Tibial artery (tissue), 4 donors: ENCODE results near the gene PRDM16.

Experiments
- DNase-seq, 2 donors: peaks; one replicate each; pipeline ENCODE4 v3.0.0-alpha.2; 2019
- H3K27ac ChIP-seq, 2 donors: fragments of 200-600 bp; sonication (generic) in 1 of 2; 1 replicate in 1 of 2; 2 replicates in 1 of 2; pipeline ENCODE4 v1.5.1; 2018 to 2019; ENCODE audit warnings: mild to moderate bottlenecking in 1 of 2
- H3K27me3 ChIP-seq, 2 donors: fragments of 200-600 bp; sonication (generic) in 1 of 2; one replicate each; pipeline versions ENCODE4 v1.5.1 to v1.6.0; 2016 to 2019
- H3K36me3 ChIP-seq, 3 donors: fragments of 200-600 bp; sonication (generic) in 2 of 3; one replicate each; pipeline ENCODE4 v1.5.1; 2016 to 2019; ENCODE audit warnings: mild to moderate bottlenecking in 2 of 3
- H3K4me1 ChIP-seq, 4 donors: fragments of 200-600 bp; sonication (generic) in 2 of 4; 1 replicate in 3 of 4; 2 replicates in 1 of 4; pipeline ENCODE4 v1.5.1; 2016 to 2019
- H3K4me3 ChIP-seq, 2 donors: fragments of 200-600 bp; sonication (generic) in 1 of 2; 1 replicate in 1 of 2; 2 replicates in 1 of 2; pipeline ENCODE4 v1.5.1; 2018 to 2019; ENCODE audit warnings: mild to moderate bottlenecking in 2 of 2
- H3K9me3 ChIP-seq, 3 donors: fragments of 200-600 bp; sonication (generic) in 1 of 3; one replicate each; pipeline ENCODE4 v1.5.1; 2016 to 2019
- CTCF ChIP-seq, 2 experiments: fragments of 200-600 bp in 1 of 2; fragments of 450-650 bp in 1 of 2; IDR thresholded peaks; one replicate each; pipeline ENCODE4 v1.5.1; 2017 to 2019; ENCODE audit warnings: antibody characterized with exemption in 2 of 2, mild to moderate bottlenecking in 1 of 2, moderate library complexity in 1 of 2
- intact Hi-C: fragments of 100-400 bp; cut with DNase I; formaldehyde crosslinking; loops from one replicate; pipeline ENCODE4 v1.15.0; 2023; ENCODE audit warnings: low total_unique reads

Gene PRDM16

DNA sequence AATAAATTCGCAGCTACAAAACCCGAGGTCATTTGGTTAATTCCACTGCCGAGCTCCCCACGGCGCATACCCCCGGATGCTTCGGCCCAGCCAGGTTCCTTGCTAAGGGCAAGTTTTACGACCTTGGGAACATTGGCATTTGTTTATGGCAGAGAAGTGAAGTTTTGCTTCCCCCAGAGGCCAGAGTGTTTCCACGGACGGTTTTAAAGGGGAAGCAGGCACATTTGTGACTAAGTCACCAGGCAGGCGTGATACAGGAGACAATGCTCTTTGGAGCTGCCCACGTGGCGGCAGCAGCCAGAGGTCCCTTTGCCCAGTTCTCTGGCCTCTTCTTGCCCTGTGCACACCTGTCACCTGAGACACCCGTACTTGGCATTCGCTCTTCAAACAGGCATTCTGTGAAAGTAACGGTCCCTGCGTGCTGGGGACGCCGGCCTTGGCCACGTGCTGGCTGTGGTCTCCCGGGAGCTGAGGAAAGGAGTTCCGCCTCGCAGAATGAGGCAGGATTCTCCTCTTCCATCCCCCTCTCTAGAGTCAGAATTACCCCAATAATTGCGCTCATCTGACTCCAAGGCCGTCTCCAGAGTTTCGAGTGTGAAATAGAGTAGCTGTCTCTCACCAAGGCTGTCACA, 138.3 kb downstream of the PRDM16 start:
- peak in 1 of 2 donors; percentile 83 for DNase-seq
- intact Hi-C loops, result loop anchor here (5.0 kb wide), 1 partner anchor 105 kb away; no protein-coding TSS in a partner anchor
- Histone ChIP-seq H3K27me3 (no peaks in the 10 kb centered on the region), H3K4me3 (peak overlapping the region in 1 of 2 donors; percentile 34), H3K4me1 (peaks cover 6 to 71% (median 46%) of the 10 kb centered on the region in 4 donors), H3K9me3 (no peaks in the 10 kb centered on the region), H3K36me3 (no peaks in the 10 kb centered on the region), H3K27ac (peak overlapping the region; percentile 91 to 98)
- TF ChIP-seq CTCF (IDR thresholded peaks at IDR 0.05), result peak in 1 of 2 experiments; percentile 16

DNA sequence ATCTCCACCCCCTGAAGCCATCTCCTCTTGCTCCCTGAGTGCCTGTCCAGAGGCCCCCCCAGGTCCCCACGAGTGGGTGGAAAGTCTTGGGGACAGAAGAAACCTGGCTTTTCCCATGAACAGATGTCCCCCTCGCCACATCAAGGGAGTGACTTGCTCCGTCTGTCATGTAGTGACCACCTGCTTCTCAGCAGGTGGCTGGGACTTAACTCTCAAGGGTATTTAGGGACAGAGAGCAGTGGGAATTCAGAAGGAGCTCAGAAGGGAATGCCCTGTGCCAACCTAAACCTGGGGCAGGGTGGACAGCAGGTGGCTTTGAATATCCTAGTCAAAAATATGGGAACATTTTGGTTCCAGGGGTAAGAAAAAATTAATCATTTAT, 139.8 kb downstream of the PRDM16 start:
- H3K4me3 ChIP-seq, result no peak overlapping the region
- H3K27ac ChIP-seq, result peak overlapping the region; percentile 91 to 98
- no peaks in the 10 kb centered on the region for H3K36me3 ChIP-seq
- DNase-seq, result no peak
- peaks cover 6 to 63% (median 49%) of the 10 kb centered on the region in 4 donors for H3K4me1 ChIP-seq
- TF ChIP-seq CTCF (IDR thresholded peaks at IDR 0.05), result no peak
- intact Hi-C loops, result loop anchor here (5.0 kb wide), 1 partner anchor 103 kb away; no protein-coding TSS in a partner anchor
- no peaks in the 10 kb centered on the region for H3K9me3 ChIP-seq
- H3K27me3 ChIP-seq, result no peaks in the 10 kb centered on the region

GRCh38 chr1:3209201-3209600, 140.2 kb downstream of the PRDM16 start:
- no peaks in the 10 kb centered on the region for H3K36me3 ChIP-seq
- H3K4me3 ChIP-seq, result no peak overlapping the region
- H3K27ac ChIP-seq, result peak overlapping the region; percentile 91 to 98
- H3K9me3 ChIP-seq, result no peaks in the 10 kb centered on the region
- intact Hi-C loops, result loop anchor here (5.0 kb wide), 1 partner anchor 103 kb away; no protein-coding TSS in a partner anchor
- no peak for TF ChIP-seq CTCF (IDR thresholded peaks at IDR 0.05)
- H3K4me1 ChIP-seq, result peaks cover 6 to 63% (median 50%) of the 10 kb centered on the region in 4 donors
- no peaks in the 10 kb centered on the region for H3K27me3 ChIP-seq
- DNase-seq, result no peak

GRCh38 chr1:3211582-3212375, 142.8 kb downstream of the PRDM16 start:
- no peaks in the 10 kb centered on the region for H3K9me3 ChIP-seq
- peak overlapping the region in 1 of 2 donors; percentile 81 for H3K27ac ChIP-seq
- no peaks in the 10 kb centered on the region for H3K27me3 ChIP-seq
- H3K36me3 ChIP-seq, result no peaks in the 10 kb centered on the region
- peaks cover 0 to 56% (median 38%) of the 10 kb centered on the region in 4 donors for H3K4me1 ChIP-seq
- H3K4me3 ChIP-seq, result no peak overlapping the region
- no peak for TF ChIP-seq CTCF (IDR thresholded peaks at IDR 0.05)
- intact Hi-C loops, result no loop called here
- no peak for DNase-seq

DNA sequence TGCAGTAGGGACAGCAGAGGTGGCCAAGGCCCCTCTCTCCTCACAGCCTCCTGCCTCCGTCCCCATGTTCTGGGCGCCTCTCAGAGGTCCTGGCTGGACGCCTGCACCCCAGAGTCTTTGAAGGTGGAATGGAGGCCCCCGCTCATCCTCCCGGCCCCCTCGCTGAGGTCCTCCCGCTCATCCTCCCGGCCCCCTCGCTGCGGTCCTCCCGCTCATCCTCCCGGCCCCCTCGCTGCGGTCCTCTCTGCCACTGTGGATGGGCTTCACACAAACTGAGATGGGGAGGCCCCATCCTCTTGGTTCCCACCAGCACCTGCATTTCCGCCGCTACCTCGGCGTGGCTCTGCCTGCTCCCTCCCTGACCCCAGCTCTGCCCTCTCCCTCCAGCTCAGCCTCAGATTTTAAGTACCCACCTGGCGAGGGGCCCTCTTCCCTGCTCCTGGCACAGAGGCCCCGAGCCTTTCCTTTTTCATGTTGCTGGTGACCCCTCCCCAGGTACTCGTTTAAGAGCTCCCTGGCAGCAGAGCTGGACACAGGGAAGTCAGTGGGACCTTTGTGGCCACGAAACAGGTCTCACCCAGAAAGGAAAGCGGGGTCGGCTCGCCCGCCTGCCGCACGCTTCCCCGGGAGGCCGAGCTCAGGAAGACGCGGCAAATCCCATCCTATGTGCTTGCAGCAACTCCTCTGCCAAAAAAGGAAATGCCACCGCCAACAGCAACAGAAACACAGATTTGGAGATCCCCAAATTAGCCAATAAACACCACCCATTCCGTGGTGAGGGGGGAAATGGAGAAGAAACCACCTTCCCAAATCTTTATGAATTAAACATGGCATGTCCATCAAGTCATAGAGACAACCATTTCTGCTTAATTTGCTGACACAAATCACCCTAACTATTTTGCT, 143.7 kb downstream of the PRDM16 start:
- DNase-seq, result no peak
- intact Hi-C loops, result no loop called here
- TF ChIP-seq CTCF (IDR thresholded peaks at IDR 0.05), result no peak
- Histone ChIP-seq H3K27ac (peak overlapping the region; percentile 44 to 81), H3K9me3 (no peaks in the 10 kb centered on the region), H3K4me1 (peaks cover 0 to 56% (median 39%) of the 10 kb centered on the region in 4 donors), H3K36me3 (no peaks in the 10 kb centered on the region), H3K27me3 (no peaks in the 10 kb centered on the region), H3K4me3 (no peak overlapping the region)
